ENCODE results near the gene EGFLAM. TPM values are rescaled to one million over a fixed set of nuclear protein-coding genes. Genes with fewer than 3 reads are reported as not detected.

Gene EGFLAM
- total RNA-seq, 1 experiment from 2014 or later, result 0.33 TPM

DNA sequence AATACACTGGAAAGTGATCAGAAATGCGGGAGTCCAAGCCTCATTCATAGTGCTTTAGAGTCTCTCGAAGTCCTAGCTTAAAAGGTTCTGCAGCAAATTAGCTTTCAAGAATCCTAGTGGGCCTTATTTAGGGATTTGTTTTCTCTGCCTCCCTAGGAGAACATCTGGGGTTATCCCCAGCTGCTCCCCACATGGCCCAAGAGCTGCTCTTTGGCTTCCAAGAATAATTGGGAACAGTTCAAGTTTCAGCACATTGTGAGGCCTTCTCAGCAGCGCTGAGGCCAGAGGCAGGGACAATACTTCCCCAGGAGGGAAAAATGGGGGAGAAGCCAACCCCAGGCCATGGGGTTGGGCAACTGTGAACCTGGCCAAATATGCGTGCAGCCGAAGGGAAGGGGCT is 189.4 kb downstream of the EGFLAM start:
- Histone ChIP-seq H3K9ac (ENCODE audit: extremely low read depth, insufficient read length, low read length) (no peak overlapping the region), H2BK5ac (ENCODE audit: insufficient read length, low read length) (no peak overlapping the region), H3K79me1 (ENCODE audit: insufficient read depth, low read depth, low read length, poor library complexity, severe bottlenecking) (no peaks in the 10 kb centered on the region), H2BK15ac (ENCODE audit: low read depth, low read length) (no peak overlapping the region), H3K27me3 (ENCODE audit: insufficient read depth, low read length) (no peaks in the 10 kb centered on the region), H4K8ac (replicated peaks; ENCODE audit: insufficient read length, low read depth, low read length) (no peak overlapping the region), H3K27ac (ENCODE audit: insufficient read length, low read depth, low read length) (no peak overlapping the region), H3K4me2 (ENCODE audit: insufficient read depth, insufficient read length, low read length) (no peak overlapping the region), H4K20me1 (ENCODE audit: control insufficient read depth, insufficient read depth, insufficient read length) (no peaks in the 10 kb centered on the region), H2AK5ac (ENCODE audit: insufficient read length, low read length) (no peak overlapping the region), H3T11ph (ENCODE audit: low read length) (no peak overlapping the region), H3K56ac (ENCODE audit: insufficient read length, low read depth, low read length) (no peak overlapping the region), H2AFZ (ENCODE audit: low read length) (no peak overlapping the region), H3K4me1 (ENCODE audit: insufficient read depth, low read length) (no peaks in the 10 kb centered on the region), H2BK120ac (ENCODE audit: low read depth, low read length, poor library complexity, severe bottlenecking) (no peak overlapping the region), H3K14ac (ENCODE audit: insufficient read depth, low read length) (no peak overlapping the region), H3K79me2 (ENCODE audit: insufficient read depth, low read length) (no peaks in the 10 kb centered on the region), H3K18ac (ENCODE audit: insufficient read length, low read depth, low read length) (no peak overlapping the region), H2BK12ac (ENCODE audit: insufficient read length, low read depth, low read length) (no peak overlapping the region), H3K23me2 (ENCODE audit: insufficient read length, low read depth, low read length, poor library complexity, severe bottlenecking) (no peaks in the 10 kb centered on the region), H3K23ac (ENCODE audit: insufficient read length, low read depth, low read length) (no peak overlapping the region), H3K4ac (ENCODE audit: low read depth, low read length) (no peak overlapping the region), H2BK20ac (ENCODE audit: low read depth, low read length, poor library complexity, severe bottlenecking) (no peak overlapping the region), H4K5ac (ENCODE audit: insufficient read length, low read depth, low read length) (no peak overlapping the region), H3K9me3 (ENCODE audit: control insufficient read depth, low read depth, low read length) (no peaks in the 10 kb centered on the region), H4K91ac (ENCODE audit: insufficient read length, low read depth, low read length) (no peak overlapping the region)
- peaks cover 4% of the 10 kb centered on the region for H3K27me3 Mint-ChIP-seq (ENCODE audit: low read depth)
- H3K4me1 Mint-ChIP-seq, result 0 out of 4 replicates have a peak, but pooled peaks cover 0 to 5% of the 10 kb centered on the region in 2 experiments
- no CpG with 5 or more reads among the region's 5 CpGs for WGBS (ENCODE audit: extremely low coverage, insufficient read length, low lambda C conversion rate)
- H3K36me3 Mint-ChIP-seq (ENCODE audit: insufficient read depth in 1 of 3, low read depth in 3 of 3), result no peaks in the 10 kb centered on the region
- no peak for TF ChIP-seq CTCF (conservative IDR thresholded peaks at IDR 0.05)
- DNase-seq, result no peak
- H3K9me3 Mint-ChIP-seq, result no peaks in the 10 kb centered on the region; a peak in 2 of 5 replicates
- no peak overlapping the region for H3K27ac Mint-ChIP-seq
- H3K4me3 Mint-ChIP-seq, result no peak overlapping the region
